Fibroblast of upper back skin (primary cell): ENCODE measurements around the gene RNGTT.

ENCODE experiments used
- DNase-seq: peaks from one replicate; pipeline ENCODE4 v3.0.0-alpha.2; 2013

Gene RNGTT

GRCh38 chr6:88575536-88575935 is 387.9 kb downstream of the RNGTT start:
- DNase-seq, result no peak

- DNase-seq, result no peak
Measured at GRCh38 chr6:88574651-88575050, 388.8 kb downstream of the RNGTT start.

- no peak for DNase-seq
Measured at GRCh38 chr6:88574031-88574430, 389.4 kb downstream of the RNGTT start.

GRCh38 chr6:88573561-88573960 is 389.9 kb downstream of the RNGTT start:
- DNase-seq, result no peak

- DNase-seq, result no peak
Measured at GRCh38 chr6:88572449-88573139, 390.8 kb downstream of the RNGTT start.

GRCh38 chr6:88569959-88570358 is 393.5 kb downstream of the RNGTT start:
- no peak for DNase-seq

- no peak for DNase-seq
Measured at GRCh38 chr6:88567696-88568095, 395.7 kb downstream of the RNGTT start.

- no peak for DNase-seq
Measured at GRCh38 chr6:88566746-88567534, 396.5 kb downstream of the RNGTT start.

- no peak for DNase-seq
Measured at GRCh38 chr6:88565836-88566235, 397.6 kb downstream of the RNGTT start.

GRCh38 chr6:88565409-88565811 is 398.0 kb downstream of the RNGTT start:
- no peak for DNase-seq

GRCh38 chr6:88563277-88563625 is 400.2 kb downstream of the RNGTT start:
- DNase-seq, result no peak

GRCh38 chr6:88562353-88563276 is 400.8 kb downstream of the RNGTT start:
- DNase-seq, result no peak

- no peak for DNase-seq
Measured at GRCh38 chr6:88561954-88562315, 401.5 kb downstream of the RNGTT start.

GRCh38 chr6:88561034-88561953 is 402.1 kb downstream of the RNGTT start:
- DNase-seq, result no peak
